Measurements from ENCODE around the gene SLC8A1. TPM values are rescaled to one million over a fixed set of nuclear protein-coding genes. Genes with fewer than 3 reads are reported as not detected.
A peak's percentile ranks its signal among the peaks of the same experiment; 100 is the strongest.

SLC8A1 gene
- total RNA-seq, 3 donors from 2014 or later, result 8.2 to 14.2 (median 12.2) TPM

- intact Hi-C loops (cut with DNase I; ENCODE audit: low total_unique reads), result no loop called here
- Histone ChIP-seq H3K36me3 (no peaks in the 10 kb centered on the region), H3K4me3 (no peak overlapping the region), H3K27ac (no peak overlapping the region), H3K9me3 (no peaks in the 10 kb centered on the region), H3K4me1 (no peaks in the 10 kb centered on the region), H3K27me3 (peaks cover 0 to 11% of the 10 kb centered on the region in 2 donors)
- no peak for DNase-seq (ENCODE audit: low spot score in 2 of 2)
- TF ChIP-seq POLR2AphosphoS5 (IDR thresholded peaks at IDR 0.05), result no peak
- no peak for TF ChIP-seq POLR2A (IDR thresholded peaks at IDR 0.05)
- no peak for TF ChIP-seq CTCF (IDR thresholded peaks at IDR 0.05)
Measured at GRCh38 chr2:40454321-40454720, 2.4 kb upstream of the SLC8A1 start.

DNA sequence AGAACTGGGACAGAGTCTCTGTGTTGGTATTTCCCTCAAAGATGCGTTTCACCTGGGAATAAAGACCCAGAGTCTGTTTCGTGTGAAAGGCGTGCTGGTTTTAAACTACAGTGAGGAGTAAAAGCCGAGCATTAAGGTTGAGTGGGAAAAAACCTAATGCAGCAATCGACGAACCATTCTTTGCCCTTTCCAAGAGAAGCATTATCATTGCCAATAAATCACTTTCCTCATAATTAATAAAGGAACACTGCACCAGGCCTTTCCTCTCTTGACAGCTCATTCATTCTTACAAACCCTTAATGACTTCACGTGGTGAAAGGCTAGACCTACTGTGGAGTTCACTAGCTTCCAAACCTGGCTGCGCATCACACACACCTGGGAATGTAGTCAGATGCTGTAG lies 896 bp upstream of the SLC8A1 start:
- no peaks in the 10 kb centered on the region for H3K4me1 ChIP-seq
- H3K9me3 ChIP-seq, result no peaks in the 10 kb centered on the region
- H3K36me3 ChIP-seq, result no peaks in the 10 kb centered on the region
- DNase-seq (ENCODE audit: low spot score in 2 of 2), result no peak
- H3K27ac ChIP-seq, result no peak overlapping the region
- H3K27me3 ChIP-seq, result peaks cover 0 to 11% of the 10 kb centered on the region in 2 donors
- H3K4me3 ChIP-seq, result peak overlapping the region in 2 of 3 donors; percentile 51
- TF ChIP-seq POLR2A (IDR thresholded peaks at IDR 0.05), result no peak
- TF ChIP-seq POLR2AphosphoS5 (IDR thresholded peaks at IDR 0.05), result no peak
- TF ChIP-seq CTCF (IDR thresholded peaks at IDR 0.05), result no peak
- intact Hi-C loops (cut with DNase I; ENCODE audit: low total_unique reads), result no loop called here

GRCh38 chr2:40450796-40451430 lies 977 bp downstream of the SLC8A1 start:
- DNase-seq (ENCODE audit: low spot score in 2 of 2), result no peak

DNA sequence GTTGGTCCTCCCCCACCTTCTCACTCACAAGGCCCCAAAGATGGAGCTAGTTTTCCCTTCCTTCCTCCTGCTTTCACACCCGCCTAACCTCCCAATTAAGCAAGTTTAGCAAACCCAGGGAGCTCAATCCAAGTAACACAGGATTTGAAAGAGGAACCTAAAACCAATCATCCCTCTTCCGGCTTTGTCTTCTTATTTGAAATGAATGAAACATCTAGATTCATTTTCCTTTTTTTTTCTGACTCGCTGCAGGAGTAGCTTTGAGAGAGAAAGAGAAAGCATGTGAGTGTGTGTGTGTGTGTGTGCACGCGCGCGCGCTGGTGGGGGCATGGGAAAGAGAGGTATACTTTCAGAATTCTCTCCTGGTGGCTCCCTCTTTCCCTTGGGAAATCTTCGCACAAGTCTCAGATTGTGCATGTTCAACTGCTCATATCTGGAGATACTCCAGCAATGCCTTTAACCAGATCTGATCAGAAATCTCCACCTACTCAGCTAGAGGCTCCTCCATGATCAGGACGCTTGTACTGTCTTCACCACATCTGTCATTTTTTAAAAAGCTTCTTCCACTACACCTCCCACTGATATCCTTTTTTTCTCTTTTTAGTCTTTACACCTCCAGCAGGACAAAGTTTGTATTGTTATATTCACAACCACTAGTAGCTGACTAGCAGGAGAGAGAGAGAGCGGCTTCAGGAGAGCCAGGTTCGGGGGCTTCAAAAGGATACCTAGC lies 1.7 kb downstream of the SLC8A1 start:
- H3K4me3 ChIP-seq, result peak overlapping the region; percentile 51 to 69 (median 51)
- no peaks in the 10 kb centered on the region for H3K36me3 ChIP-seq
- peaks cover 0 to 11% of the 10 kb centered on the region in 2 donors for H3K27me3 ChIP-seq
- intact Hi-C loops (cut with DNase I; ENCODE audit: low total_unique reads), result no loop called here
- no peak for TF ChIP-seq POLR2A (IDR thresholded peaks at IDR 0.05)
- TF ChIP-seq POLR2AphosphoS5 (IDR thresholded peaks at IDR 0.05), result no peak
- TF ChIP-seq CTCF (IDR thresholded peaks at IDR 0.05), result no peak
- no peak for DNase-seq (ENCODE audit: low spot score in 2 of 2)
- no peaks in the 10 kb centered on the region for H3K4me1 ChIP-seq
- H3K27ac ChIP-seq, result no peak overlapping the region
- no peaks in the 10 kb centered on the region for H3K9me3 ChIP-seq

More at GRCh38 chr2:40450796-40451430, 977 bp downstream of the SLC8A1 start:
- H3K27me3 ChIP-seq, result peaks cover 0 to 11% of the 10 kb centered on the region in 2 donors
- H3K36me3 ChIP-seq, result no peaks in the 10 kb centered on the region
- H3K9me3 ChIP-seq, result no peaks in the 10 kb centered on the region
- peak overlapping the region; percentile 51 to 69 (median 51) for H3K4me3 ChIP-seq
- H3K27ac ChIP-seq, result no peak overlapping the region
- no peaks in the 10 kb centered on the region for H3K4me1 ChIP-seq
- TF ChIP-seq POLR2A (IDR thresholded peaks at IDR 0.05) (no peak), CTCF (IDR thresholded peaks at IDR 0.05) (no peak), POLR2AphosphoS5 (IDR thresholded peaks at IDR 0.05) (no peak)
- intact Hi-C loops (cut with DNase I; ENCODE audit: low total_unique reads), result no loop called here

DNA sequence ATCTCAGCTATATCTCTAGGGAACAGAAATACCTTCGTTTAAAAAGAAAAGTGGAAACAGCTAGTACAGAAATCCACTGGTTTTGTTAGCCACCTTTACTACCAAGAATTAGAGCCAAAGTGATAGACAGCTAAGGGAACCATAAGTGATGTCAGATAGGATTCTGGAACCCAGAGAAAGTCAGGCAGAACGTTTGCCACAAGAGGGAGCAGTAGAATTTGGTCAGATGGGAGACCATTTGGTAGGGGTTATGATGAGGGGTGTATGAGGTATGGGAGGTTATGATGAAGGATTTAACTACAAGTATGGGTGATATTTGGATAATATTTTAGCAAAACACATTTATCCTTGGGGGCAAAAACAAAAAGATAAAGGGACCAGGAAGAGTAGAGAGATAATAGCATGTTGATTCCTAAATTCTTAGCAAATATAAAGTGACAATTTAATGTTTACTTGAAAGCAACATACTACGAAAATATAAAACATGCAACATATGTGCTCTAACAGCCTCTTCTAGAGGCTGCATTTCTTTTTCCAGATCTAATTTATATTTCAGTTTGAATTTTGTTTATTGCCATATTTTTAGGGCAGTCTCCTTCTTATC lies 3.3 kb downstream of the SLC8A1 start:
- no peak for DNase-seq (ENCODE audit: low spot score in 2 of 2)
- H3K4me3 ChIP-seq, result no peak overlapping the region
- no peaks in the 10 kb centered on the region for H3K36me3 ChIP-seq
- H3K27me3 ChIP-seq, result peaks cover 0 to 11% of the 10 kb centered on the region in 2 donors
- peak in 1 of 3 donors; percentile 27 for TF ChIP-seq CTCF (IDR thresholded peaks at IDR 0.05)
- TF ChIP-seq POLR2AphosphoS5 (IDR thresholded peaks at IDR 0.05), result no peak
- TF ChIP-seq POLR2A (IDR thresholded peaks at IDR 0.05), result no peak
- intact Hi-C loops (cut with DNase I; ENCODE audit: low total_unique reads), result no loop called here
- no peaks in the 10 kb centered on the region for H3K9me3 ChIP-seq
- no peak overlapping the region for H3K27ac ChIP-seq
- H3K4me1 ChIP-seq, result no peaks in the 10 kb centered on the region

Data from breast epithelium (tissue), 4 donors.